Measurements from ENCODE around the gene GRHL1. TPM values are rescaled to one million over a fixed set of nuclear protein-coding genes. Genes with fewer than 3 reads are reported as not detected.

Gene GRHL1
- total and polyA plus RNA-seq, 2 of the 8 experiments (the other 6 are each of a cell fraction or from before 2014, with no cell fraction given), result 1.3 to 3.6 TPM

DNA sequence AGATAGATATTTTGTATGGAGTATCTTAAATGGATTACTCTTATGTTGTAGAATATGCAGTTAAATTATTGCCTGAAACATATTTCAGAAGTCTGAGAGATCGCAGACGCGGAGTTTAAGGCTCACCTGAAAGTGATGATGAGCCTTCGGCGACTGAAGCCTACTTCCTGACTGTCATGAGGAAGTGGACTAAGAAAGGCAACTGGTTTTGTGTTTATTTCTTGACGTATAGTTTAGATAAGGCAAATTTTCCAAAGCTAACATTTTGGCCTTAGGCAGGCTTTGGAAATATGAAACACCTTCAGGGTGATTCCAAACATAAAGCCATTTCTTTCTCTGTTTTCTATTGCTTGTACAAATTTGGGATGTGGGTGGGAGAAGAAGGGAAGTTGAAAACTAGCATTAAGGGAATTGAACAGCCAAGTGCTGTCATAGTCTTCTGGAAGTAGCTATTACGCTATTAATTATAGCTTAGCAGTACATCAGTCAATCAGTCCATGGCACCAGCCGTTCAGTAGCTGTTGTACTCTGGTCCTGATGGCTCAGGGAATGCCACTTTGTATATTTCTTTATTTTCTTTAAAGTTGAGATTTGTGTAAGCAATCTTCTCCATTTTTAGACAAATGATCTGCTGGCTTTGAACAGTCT, 1.5 kb downstream of the GRHL1 start:
- 85% methylated on average over 8 of the region's 8 CpGs; no CpG with 5 or more reads in 1 of the 2 experiments for WGBS, 2 experiments (ENCODE audit: extremely low coverage in 1 of 2, insufficient coverage in 1 of 2, insufficient read length in 1 of 2, insufficient replicate concordance in 2 of 2, low coverage in 1 of 2, low lambda C conversion rate in 2 of 2, missing lambda C conversion rate in 1 of 2)
- no peak for FAIRE-seq

More for the DNA sequence above, 1.5 kb downstream of the GRHL1 start:
- no peak for TF ChIP-seq TAF7 (optimal IDR thresholded peaks at IDR 0.05; ENCODE audit: borderline replicate concordance, low read depth, low read length)
- TF ChIP-seq SAP30 (IDR thresholded peaks at IDR 0.05; ENCODE audit: insufficient read depth, insufficient replicate concordance, low read length), result no peak
- TF ChIP-seq SRF (IDR thresholded peaks at IDR 0.05; ENCODE audit: low read depth, low read length), result no peak
- no peak for TF ChIP-seq POLR2AphosphoS5 (IDR thresholded peaks at IDR 0.05; ENCODE audit: low read depth, low read length)
- no peak for TF ChIP-seq SP1 (IDR thresholded peaks at IDR 0.05; ENCODE audit: low read depth, low read length)
- TF ChIP-seq SP2 (IDR thresholded peaks at IDR 0.05; ENCODE audit: low read length), result no peak
- no peak for TF ChIP-seq SUZ12 (IDR thresholded peaks at IDR 0.05; ENCODE audit: low read length)
- TF ChIP-seq BACH1 (IDR thresholded peaks at IDR 0.05; ENCODE audit: low read length), result no peak
- TF ChIP-seq CHD1 (IDR thresholded peaks at IDR 0.05; ENCODE audit: low read depth, low read length), result no peak
- TF ChIP-seq FOSL1 (IDR thresholded peaks at IDR 0.05; ENCODE audit: insufficient read depth, low read depth, low read length), result no peak
- no peak for TF ChIP-seq TEAD4 (IDR thresholded peaks at IDR 0.05; ENCODE audit: low read depth, low read length)
- TF ChIP-seq PHF8 (conservative IDR thresholded peaks at IDR 0.05; ENCODE audit: low read depth, low read length), result no peak
- TF ChIP-seq RBBP5 (IDR thresholded peaks at IDR 0.05; ENCODE audit: borderline replicate concordance, low read depth, low read length), result no peak
- Histone ChIP-seq H3K14ac (ENCODE audit: insufficient read length) (no peak overlapping the region), H3K23ac (ENCODE audit: insufficient read length) (no peak overlapping the region), H2BK5ac (ENCODE audit: low read depth, low read length) (no peak overlapping the region), H3K56ac (replicated peaks; ENCODE audit: insufficient read length, low read depth, low read length) (no peak overlapping the region), H3K79me1 (ENCODE audit: low read depth, low read length) (no peaks in the 10 kb centered on the region), H4K20me1 (replicated peaks in 1 of 2; ENCODE audit: control insufficient read depth in 1 of 2, insufficient read depth in 2 of 2, low read length in 2 of 2) (peaks cover 0 to 2% of the 10 kb centered on the region in 2 experiments), H3K4me3 (ENCODE audit: extremely low read depth in 1 of 4, insufficient read depth in 2 of 4, low read depth in 3 of 4, low read length in 4 of 4) (peak overlapping the region in 1 of 4 experiments; percentile 82; a peak in 1 of 8 replicates), H4K8ac (ENCODE audit: extremely low read depth, insufficient read depth, low read length) (no peak overlapping the region), H3K9me3 (ENCODE audit: insufficient read depth in 2 of 2, low read depth in 1 of 2, low read length in 1 of 2) (no peaks in the 10 kb centered on the region), H2BK20ac (ENCODE audit: low read length) (no peak overlapping the region), H3K36me3 (ENCODE audit: control insufficient read depth in 2 of 4, insufficient read depth in 4 of 4, low read length in 3 of 4) (no peaks in the 10 kb centered on the region), H3K4me1 (replicated peaks in 1 of 4; ENCODE audit: control insufficient read depth in 3 of 4, insufficient read depth in 4 of 4, low read length in 3 of 4) (no peaks in the 10 kb centered on the region), H3K23me2 (ENCODE audit: low read depth, low read length) (peaks cover 11% of the 10 kb centered on the region; the same call in 1 of the 2 replicates), H2BK12ac (ENCODE audit: low read depth, low read length) (no peak overlapping the region), H2AK5ac (ENCODE audit: low read depth, low read length) (no peak overlapping the region), H3K27ac (ENCODE audit: low read depth, low read length) (no peak overlapping the region), H2BK15ac (ENCODE audit: low read length) (no peak overlapping the region), H3K79me2 (ENCODE audit: control insufficient read depth in 1 of 2, insufficient read depth in 2 of 2, low read length in 2 of 2) (no peaks in the 10 kb centered on the region), H3K18ac (ENCODE audit: extremely low read depth, low read length) (no peak overlapping the region), H4K91ac (replicated peaks; ENCODE audit: insufficient read length, low read length) (no peak overlapping the region), H3K27me3 (replicated peaks in 1 of 4; ENCODE audit: control insufficient read depth in 3 of 4, extremely low read depth in 1 of 4, insufficient read depth in 3 of 4, low read length in 3 of 4) (peaks cover 8 to 36% (median 31%) of the 10 kb centered on the region in 4 experiments), H2BK120ac (replicated peaks; ENCODE audit: low read depth, low read length) (no peak overlapping the region), H3K4me2 (ENCODE audit: insufficient read depth in 1 of 2, low read depth in 2 of 2, low read length in 2 of 2) (peak overlapping the region in 1 of 2 experiments; percentile 62; a peak in 1 of 4 replicates), H4K5ac (ENCODE audit: insufficient read length, low read depth, low read length) (no peak overlapping the region), H3K4ac (replicated peaks; ENCODE audit: insufficient read length, low read depth, low read length) (no peak overlapping the region), H2AFZ (ENCODE audit: low read length) (no peak overlapping the region), H3K9ac (replicated peaks in 1 of 4; ENCODE audit: extremely low read depth in 1 of 4, low read depth in 3 of 4, low read length in 3 of 4) (no peak overlapping the region)
- DNase-seq (ENCODE audit: low read depth in 1 of 2, low spot score in 2 of 2), result no peak
- POLR2A ChIA-PET (ENCODE audit: partially characterized antibody), result no interaction called here
- CTCF ChIA-PET (ENCODE audit: partially characterized antibody), result interaction anchor here (1.1 to 1.3 kb wide), 3 partner anchors 31 to 139 kb away, joined by 3 to 5 read pairs (median 4); no protein-coding TSS in a partner anchor

Data from H1 (cell line).